DOHH2 (cell line): ENCODE results near the gene MFAP4.

ENCODE experiments used
- H3F3A ChIP-seq: fragments of 200-600 bp; sonication (generic), shearing (Covaris generic); 2 replicates; pipeline ENCODE4 v1.6.0; 2016; ENCODE audit warnings: antibody characterized with exemption, mild to moderate bottlenecking; ENCODE audit not compliant: control insufficient read depth, insufficient read depth
- H3K27ac ChIP-seq: fragments of 200-600 bp; sonication (generic); 2 replicates; pipeline ENCODE4 v1.5.1; 2014; ENCODE audit warnings: low read depth, mild to moderate bottlenecking, low read length, moderate library complexity
- H3K27me3 ChIP-seq: fragments of 200-600 bp; sonication (generic); 2 replicates; pipeline ENCODE4 v1.6.1; 2014; ENCODE audit warnings: mild to moderate bottlenecking, low read length, mixed read lengths; ENCODE audit not compliant: control insufficient read depth
- H3K36me3 ChIP-seq: fragments of 200-600 bp; sonication (generic); 2 replicates; pipeline ENCODE4 v1.6.1; 2014; ENCODE audit warnings: mild to moderate bottlenecking, low read length, moderate library complexity, mixed read lengths; ENCODE audit not compliant: control insufficient read depth
- H3K4me1 ChIP-seq: fragments of 200-600 bp; sonication (generic); 2 replicates; pipeline ENCODE4 v1.6.1; 2014; ENCODE audit warnings: mild to moderate bottlenecking, low read length, mixed read lengths; ENCODE audit not compliant: control insufficient read depth
- H3K4me2 ChIP-seq: fragments of 200-600 bp; sonication (generic); 2 replicates; pipeline ENCODE4 v1.6.0; 2014; ENCODE audit warnings: mild to moderate bottlenecking, low read length, moderate library complexity
- H3K4me3 ChIP-seq: fragments of 200-600 bp; sonication (generic); 2 replicates; pipeline ENCODE4 v1.5.1; 2014; ENCODE audit warnings: mild to moderate bottlenecking, low read length, mixed read lengths
- H3K79me2 ChIP-seq: fragments of 200-600 bp; sonication (generic); 2 replicates; pipeline ENCODE4 v1.6.1; 2014; ENCODE audit warnings: mild to moderate bottlenecking, low read length, mixed read lengths; ENCODE audit not compliant: control insufficient read depth
- H3K9me2 ChIP-seq: fragments of 200-600 bp; sonication (generic); replicated peaks from 2 replicates; pipeline ENCODE4 v1.6.1; 2014; ENCODE audit warnings: mild to moderate bottlenecking, low read length, mixed read lengths; ENCODE audit not compliant: control insufficient read depth
- H3K9me3 ChIP-seq: fragments of 200-600 bp; sonication (generic); 2 replicates; pipeline ENCODE4 v1.6.1; 2014; ENCODE audit warnings: antibody characterized with exemption, low read length, mixed read lengths; ENCODE audit not compliant: control insufficient read depth, insufficient read depth
- H4K20me1 ChIP-seq: fragments of 200-600 bp; sonication (generic); 2 replicates; pipeline ENCODE4 v1.6.0; 2014; ENCODE audit warnings: low read depth, mild to moderate bottlenecking, antibody characterized with exemption, low read length, moderate library complexity; ENCODE audit not compliant: control insufficient read depth, insufficient read depth
- CTCF ChIP-seq: fragments of 200-600 bp; sonication (generic); IDR thresholded peaks from one replicate; pipeline ENCODE4 v1.5.1; 2014; ENCODE audit warnings: antibody characterized with exemption, mild to moderate bottlenecking, low read depth, low read length; ENCODE audit not compliant: poor library complexity, severe bottlenecking
- EZH2phosphoT487 ChIP-seq: fragments of 200-600 bp; sonication (generic); IDR thresholded peaks from 2 replicates; pipeline ENCODE4 v1.6.1; 2017; ENCODE audit warnings: borderline replicate concordance, mild to moderate bottlenecking, antibody characterized with exemption, low read length, moderate library complexity, mixed read lengths

The MFAP4 gene

GRCh38 chr17:19369107-19369778 lies 17.7 kb downstream of the MFAP4 start:
- Histone ChIP-seq H3K36me3 (no peaks in the 10 kb centered on the region), H3K9me3 (no peaks in the 10 kb centered on the region), H3K9me2 (no peaks in the 10 kb centered on the region), H3K79me2 (no peaks in the 10 kb centered on the region), H3F3A (peaks cover under 1% of the 10 kb centered on the region; the same call in 1 of the 2 replicates), H4K20me1 (no peaks in the 10 kb centered on the region), H3K27ac (no peak overlapping the region), H3K4me3 (no peak overlapping the region), H3K4me1 (no peaks in the 10 kb centered on the region), H3K27me3 (peaks cover 2% of the 10 kb centered on the region; the same call in 1 of the 2 replicates), H3K4me2 (no peak overlapping the region)
- TF ChIP-seq EZH2phosphoT487 (no peak), CTCF (no peak)

GRCh38 chr17:19368229-19368628 lies 18.8 kb downstream of the MFAP4 start:
- no peaks in the 10 kb centered on the region for H3F3A ChIP-seq
- H3K4me1 ChIP-seq, result peaks cover under 1% of the 10 kb centered on the region
- no peaks in the 10 kb centered on the region for H3K9me2 ChIP-seq
- H3K9me3 ChIP-seq, result no peaks in the 10 kb centered on the region
- no peak overlapping the region for H3K4me2 ChIP-seq
- peaks cover 10% of the 10 kb centered on the region for H3K27me3 ChIP-seq
- no peaks in the 10 kb centered on the region for H3K36me3 ChIP-seq
- TF ChIP-seq CTCF (no peak), EZH2phosphoT487 (no peak)
- H3K27ac ChIP-seq, result no peak overlapping the region
- H3K79me2 ChIP-seq, result no peaks in the 10 kb centered on the region
- no peak overlapping the region for H3K4me3 ChIP-seq
- no peaks in the 10 kb centered on the region for H4K20me1 ChIP-seq

- Histone ChIP-seq H4K20me1 (no peaks in the 10 kb centered on the region), H3K79me2 (no peaks in the 10 kb centered on the region), H3K9me2 (no peaks in the 10 kb centered on the region), H3K27ac (no peak overlapping the region), H3K9me3 (no peaks in the 10 kb centered on the region), H3K4me3 (no peak overlapping the region), H3K4me2 (no peak overlapping the region), H3K4me1 (peaks cover 10% of the 10 kb centered on the region), H3F3A (no peaks in the 10 kb centered on the region), H3K36me3 (no peaks in the 10 kb centered on the region), H3K27me3 (peaks cover 12% of the 10 kb centered on the region)
- TF ChIP-seq CTCF, result no peak
- no peak for TF ChIP-seq EZH2phosphoT487
These were observed 20.4 kb downstream of the MFAP4 start for GRCh38 chr17:19366637-19366972.
